ENCODE results near the gene TGFA. TPM values are rescaled to one million over a fixed set of nuclear protein-coding genes. Genes with fewer than 3 reads are reported as not detected.
"Not testable (repeated sequence)": the region's sequence is repeated elsewhere in the genome, so short reads cannot be mapped to it uniquely, and the experiment has no call there.

TGFA gene
- total RNA-seq, 1 donor from 2014 or later, result 8.0 TPM

DNA sequence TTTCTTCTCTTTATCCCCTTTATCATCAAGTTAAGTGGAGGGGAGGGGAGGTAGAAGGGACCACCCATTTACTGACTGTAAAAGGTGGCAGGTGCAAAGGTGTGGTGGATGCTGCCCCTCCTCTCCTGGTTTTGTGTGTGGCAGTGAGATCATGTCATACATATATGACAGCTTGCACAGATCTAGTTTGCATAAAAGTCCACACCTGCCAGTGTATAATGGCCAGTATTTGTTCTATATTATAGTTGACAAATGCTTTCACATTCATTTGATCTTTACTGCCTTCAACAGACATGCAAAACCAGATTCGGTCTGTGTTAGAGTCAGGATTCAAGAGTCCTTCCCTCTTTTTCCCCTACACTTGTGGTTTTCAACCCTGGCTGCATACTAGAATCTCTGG lies 55.1 kb downstream of the TGFA start:
- DNase-seq (ENCODE audit: low read depth in 2 of 2), result no peak

GRCh38 chr2:70498054-70498453 lies 55.6 kb downstream of the TGFA start:
- DNase-seq (ENCODE audit: low read depth in 2 of 2), result no peak

GRCh38 chr2:70496819-70497218 lies 56.8 kb downstream of the TGFA start:
- DNase-seq (ENCODE audit: low read depth in 2 of 2), result no peak

DNA sequence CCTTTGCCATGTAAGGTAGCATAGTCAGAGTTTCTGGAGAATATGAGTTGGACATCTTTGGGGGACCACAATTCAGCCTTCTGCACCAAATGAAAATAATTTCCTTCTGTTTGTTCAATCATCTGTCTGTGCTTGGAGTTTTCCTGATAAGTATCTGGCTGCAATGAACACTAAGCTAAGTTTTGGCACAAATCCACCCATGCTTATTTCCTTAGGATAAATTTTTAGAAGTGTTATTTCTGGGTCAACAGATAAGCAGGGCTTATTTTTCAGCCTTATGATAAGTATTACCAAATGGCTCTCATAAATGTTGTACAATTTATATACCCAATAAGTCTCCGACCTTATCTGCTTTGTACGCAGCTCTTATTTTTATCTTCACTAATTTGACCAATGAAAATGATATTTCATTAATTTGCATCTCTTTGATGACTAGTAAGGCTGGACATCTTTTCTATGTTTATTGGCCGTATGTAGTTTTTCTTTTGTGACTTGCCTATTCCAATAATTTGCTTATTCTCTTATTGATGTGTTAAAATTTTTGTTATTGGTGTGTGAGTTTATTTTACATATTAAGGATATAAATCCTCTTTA lies 59.2 kb downstream of the TGFA start:
- no peak for DNase-seq (ENCODE audit: low read depth in 2 of 2)

DNA sequence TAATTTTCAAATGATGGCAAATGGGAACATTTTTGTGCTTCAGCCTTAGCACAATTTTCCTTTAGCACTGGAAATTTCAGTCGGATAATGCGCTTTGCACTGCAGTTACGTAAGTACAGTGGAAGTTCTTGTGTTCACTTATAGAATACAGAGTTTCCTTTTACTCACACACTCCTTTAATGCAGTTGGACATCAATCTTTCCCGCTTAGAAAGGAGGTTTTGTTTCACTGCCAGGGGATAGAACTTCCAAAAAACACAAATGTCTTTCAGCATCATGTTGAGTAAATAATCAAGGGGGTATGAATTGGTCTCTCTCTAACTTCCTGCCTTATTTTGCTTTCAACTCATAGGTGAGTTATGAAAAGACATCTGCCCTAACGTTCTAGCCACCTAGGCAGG lies 63.2 kb downstream of the TGFA start:
- DNase-seq (ENCODE audit: low read depth in 2 of 2), result no peak

DNA sequence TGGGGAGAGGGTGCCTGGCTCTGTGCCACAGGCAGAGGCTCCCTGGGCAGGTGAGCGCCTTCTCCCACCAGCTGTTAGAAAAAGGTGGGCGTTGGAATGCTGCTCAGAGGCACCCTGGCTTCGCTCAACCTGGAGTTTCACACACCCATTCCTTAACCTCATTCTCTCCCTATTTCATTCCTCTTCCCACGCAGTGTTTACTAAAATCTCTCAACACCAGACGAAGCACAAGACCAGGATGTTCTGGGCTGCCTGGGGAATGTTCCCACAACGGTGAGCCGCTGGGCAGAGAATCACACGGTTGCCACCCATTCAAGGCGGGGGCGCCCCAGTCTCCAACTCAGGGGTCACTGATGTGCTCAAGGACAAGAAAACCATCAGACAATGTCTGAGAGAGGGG lies 64.5 kb downstream of the TGFA start:
- no peak for DNase-seq (ENCODE audit: low read depth in 2 of 2)

DNA sequence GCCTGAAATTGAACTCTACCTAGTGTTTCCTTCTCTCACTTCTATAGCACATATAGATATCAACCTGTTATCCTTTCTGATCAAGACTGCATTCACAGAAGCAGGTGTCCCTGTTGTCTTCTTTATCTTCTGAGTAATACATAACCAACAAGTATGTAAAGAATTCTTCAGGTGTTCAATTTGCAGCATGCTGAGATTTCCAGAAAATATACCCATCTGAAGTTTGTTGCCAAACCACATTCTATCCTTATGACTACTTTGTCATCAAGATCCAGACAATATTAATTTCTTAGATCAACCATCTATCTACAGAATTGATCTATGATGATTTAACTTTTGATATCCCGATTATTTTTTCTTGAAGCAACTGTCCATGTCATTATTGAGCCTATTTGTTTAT lies 69.5 kb downstream of the TGFA start:
- no peak for DNase-seq (ENCODE audit: low read depth in 2 of 2)

- no peak for DNase-seq (ENCODE audit: low read depth in 2 of 2)
Measured at GRCh38 chr2:70482401-70482800, 71.2 kb downstream of the TGFA start.

DNA sequence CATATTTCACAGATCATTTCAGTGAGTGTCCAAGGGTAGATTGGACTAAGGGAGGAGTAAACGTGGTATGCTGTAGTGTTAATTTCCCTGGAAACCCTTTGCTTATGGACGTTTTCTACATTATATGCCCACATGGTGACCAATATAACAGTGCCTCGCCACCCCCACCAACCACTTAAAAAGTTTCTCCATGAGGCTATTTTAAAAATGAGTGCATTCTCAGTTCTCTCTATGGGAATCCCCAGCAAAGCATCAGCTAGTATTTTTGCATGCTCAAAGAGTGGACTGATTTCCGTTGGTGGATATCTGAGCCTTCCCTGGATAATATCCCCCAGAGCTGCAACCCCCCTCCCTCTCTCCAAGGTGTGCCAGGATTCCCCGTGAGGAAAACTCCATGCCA lies 73.2 kb downstream of the TGFA start:
- no peak for DNase-seq (ENCODE audit: low read depth in 2 of 2)

- no peak for DNase-seq (ENCODE audit: low read depth in 2 of 2)
Measured at GRCh38 chr2:70479816-70480215, 73.8 kb downstream of the TGFA start.

- no peak for DNase-seq (ENCODE audit: low read depth in 2 of 2)
Measured at GRCh38 chr2:70477441-70477844, 76.2 kb downstream of the TGFA start.

GRCh38 chr2:70475266-70475665 lies 78.4 kb downstream of the TGFA start:
- DNase-seq (ENCODE audit: low read depth in 2 of 2), result no peak

DNA sequence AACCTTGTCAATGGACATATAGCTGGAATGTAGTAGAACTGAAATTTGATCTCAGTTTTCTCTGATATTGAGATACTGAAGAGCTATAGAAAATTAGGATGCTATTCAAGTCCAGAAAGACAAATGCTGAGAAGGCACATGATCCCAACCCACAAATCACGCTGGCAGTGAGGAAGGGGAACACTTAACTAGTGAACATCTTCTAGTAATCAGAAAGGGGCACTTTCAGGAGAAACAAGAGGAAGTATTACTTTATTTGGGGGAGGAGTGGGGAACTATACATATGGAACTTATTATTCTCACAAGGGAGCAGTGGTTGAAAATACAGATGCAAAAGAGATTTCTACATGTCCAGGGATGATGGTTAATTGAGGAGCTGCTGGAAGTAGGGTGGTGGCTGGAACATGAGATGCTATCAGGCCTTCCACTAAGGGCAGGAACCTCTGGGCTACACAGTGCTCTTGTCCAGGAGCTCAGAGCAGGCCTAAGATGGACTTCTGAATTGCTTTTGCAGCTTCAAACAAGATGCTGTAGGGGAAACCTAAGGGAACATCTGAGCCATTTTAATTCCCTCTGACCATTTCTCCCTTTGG lies 79.3 kb downstream of the TGFA start:
- DNase-seq (ENCODE audit: low read depth in 2 of 2), result no peak

DNA sequence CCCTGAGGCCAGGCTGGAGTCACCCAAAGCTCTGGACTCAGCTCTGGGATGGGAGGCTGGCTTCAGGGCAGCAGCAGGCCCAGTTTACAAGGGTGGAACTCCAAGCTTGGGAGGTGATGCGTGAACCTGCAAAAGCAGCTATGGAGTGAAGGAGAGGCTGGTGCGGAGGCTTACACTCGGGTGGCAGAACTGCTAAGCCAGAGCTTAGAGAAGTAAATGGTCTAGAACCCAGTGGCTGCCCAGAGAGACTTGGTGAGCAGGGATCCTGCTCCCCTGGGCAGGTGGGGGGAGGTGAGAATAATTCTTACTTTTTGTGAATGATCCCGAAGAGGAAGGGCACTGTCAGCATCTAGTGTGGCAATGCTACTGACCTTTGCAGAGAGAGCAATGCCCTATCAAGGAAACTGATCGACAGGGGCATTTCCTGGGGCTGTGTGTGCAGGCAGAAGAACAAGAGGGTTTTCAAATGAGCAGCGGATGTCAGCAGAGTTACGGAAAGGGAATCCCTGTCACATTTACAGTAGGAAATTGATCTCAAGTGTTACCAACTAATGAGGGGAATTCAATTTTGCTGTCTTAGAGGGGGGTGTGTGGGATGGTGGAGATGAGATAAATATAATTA lies 80.4 kb downstream of the TGFA start:
- peak; percentile 21 to 25 for DNase-seq (ENCODE audit: low read depth in 2 of 2)

GRCh38 chr2:70472221-70472890 lies 81.3 kb downstream of the TGFA start:
- no peak for DNase-seq (ENCODE audit: low read depth in 2 of 2)

DNA sequence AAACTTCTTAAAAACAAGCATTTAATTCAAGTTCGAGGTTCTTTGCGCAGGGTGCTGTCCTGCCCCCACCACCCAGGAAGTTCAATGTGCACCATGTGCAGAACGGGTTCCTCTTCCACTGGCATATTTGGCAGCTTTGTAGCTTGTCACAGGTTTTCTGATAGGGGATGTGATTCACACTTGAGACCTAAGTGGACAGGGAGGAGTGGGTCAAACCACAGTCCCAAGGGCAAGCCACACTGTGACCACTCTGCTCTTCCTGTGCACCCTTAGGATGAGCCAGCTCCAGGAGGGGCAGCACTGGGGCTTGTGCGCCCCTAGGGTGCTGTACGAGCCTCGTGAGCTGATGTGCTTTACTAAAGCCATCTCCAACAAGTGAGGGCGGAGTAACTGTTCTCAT lies 82.5 kb downstream of the TGFA start:
- no peak for DNase-seq (ENCODE audit: low read depth in 2 of 2)

DNA sequence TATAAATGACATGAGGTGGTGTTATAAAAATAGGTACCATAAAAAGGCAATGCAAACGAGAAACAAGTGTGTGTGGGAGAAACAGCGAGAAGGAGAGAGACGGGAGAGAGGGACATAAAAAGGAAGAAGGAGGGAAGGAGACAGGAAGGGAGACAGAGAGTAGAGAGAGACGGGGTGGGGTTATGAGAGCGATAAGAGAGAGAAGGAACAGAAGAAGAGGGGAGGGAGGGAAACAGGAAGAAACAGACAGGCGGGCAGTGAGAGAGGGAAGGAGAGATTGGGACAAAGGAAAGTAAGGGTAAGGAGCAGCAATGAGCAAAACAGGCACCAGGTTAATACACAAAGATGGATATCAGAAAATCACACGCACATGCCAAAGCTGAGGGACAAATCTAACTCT lies 83.7 kb downstream of the TGFA start:
- no peak for DNase-seq (ENCODE audit: low read depth in 2 of 2)

DNA sequence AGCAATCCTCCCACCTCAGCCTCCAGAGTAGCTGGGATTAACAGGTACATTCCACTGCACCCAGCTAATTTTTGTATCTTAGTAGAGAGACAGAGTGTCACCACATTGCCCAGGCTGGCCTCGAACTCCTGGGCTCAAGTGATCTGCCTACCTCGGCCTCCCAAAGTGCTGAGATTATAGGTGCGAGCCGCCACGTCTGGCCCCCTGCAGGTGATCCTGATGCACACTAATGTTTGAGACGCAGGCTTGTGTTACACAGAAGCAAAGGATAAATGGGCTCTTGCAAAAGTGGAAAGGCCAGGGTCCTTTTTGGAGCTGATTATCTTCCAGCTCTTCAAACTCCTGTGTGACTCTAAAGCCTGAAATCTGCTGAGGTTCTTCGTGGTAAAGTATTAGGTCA lies 84.2 kb downstream of the TGFA start:
- no peak for DNase-seq (ENCODE audit: low read depth in 2 of 2)

- DNase-seq (ENCODE audit: low read depth in 2 of 2), result no peak
Measured at GRCh38 chr2:70468878-70469277, 84.7 kb downstream of the TGFA start.

DNA sequence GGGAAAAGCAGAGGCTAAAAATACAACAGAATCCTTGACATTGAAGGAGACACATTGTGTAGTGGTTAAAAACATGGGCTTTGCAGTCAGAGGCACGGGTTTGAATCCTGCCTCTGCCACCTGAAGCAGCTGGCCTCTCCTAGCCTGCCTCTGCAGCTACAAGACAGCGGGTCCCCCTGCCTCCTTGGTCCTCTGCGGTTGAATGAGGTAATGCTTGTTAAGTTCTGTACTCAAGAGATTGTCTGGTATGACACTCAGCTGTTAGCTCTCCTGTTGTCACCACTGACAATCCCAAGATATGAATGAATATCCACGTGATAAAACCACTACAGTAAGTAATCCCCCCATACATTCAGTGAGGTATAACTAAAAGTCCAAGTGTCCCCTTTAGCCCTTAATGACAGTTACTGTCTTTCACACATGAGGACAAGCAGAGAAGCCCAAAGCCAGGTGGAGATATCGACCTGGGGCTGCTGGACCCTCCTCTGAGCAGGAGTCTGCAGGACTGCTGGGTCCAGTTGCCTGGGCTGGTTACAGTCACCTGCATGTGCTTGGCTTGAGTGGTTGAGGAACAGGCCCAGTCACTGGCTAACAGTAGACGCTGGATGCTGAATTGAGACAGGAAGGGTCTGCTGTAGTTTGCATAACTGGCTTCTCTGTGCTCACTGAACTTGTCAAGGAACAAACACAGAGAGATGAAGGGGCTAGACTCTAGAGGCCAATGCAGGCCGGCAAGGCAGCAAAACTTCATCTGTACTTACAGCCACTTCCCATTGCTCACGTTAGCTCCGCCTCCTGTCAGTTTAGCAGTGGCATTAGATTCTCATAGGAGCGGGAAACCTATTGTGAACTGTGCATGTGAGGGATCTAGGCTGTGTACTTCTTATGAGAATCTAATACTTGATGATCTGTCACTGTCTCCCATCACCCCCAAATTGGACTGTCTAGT lies 85.5 kb downstream of the TGFA start:
- no peak for DNase-seq (ENCODE audit: low read depth in 2 of 2)

GRCh38 chr2:70467237-70467636 lies 86.4 kb downstream of the TGFA start:
- DNase-seq (ENCODE audit: low read depth in 2 of 2), result no peak

DNA sequence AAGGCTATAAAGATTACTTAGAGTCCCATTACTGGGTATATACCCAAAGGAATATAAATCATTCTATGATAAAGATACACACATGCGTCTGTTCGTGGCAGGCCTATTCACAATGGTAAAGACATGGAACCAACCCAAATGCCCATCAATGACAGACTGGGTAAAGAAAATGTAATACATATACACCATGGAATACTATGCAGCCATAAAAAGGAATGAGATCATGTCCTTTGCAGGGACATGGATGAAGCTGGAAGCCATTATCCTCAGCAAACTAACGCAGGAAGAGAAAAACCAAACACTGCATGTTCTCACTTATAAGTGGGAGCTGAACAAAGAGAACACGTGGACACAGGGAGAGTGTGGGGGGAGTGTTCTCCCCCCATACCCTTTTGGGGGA lies 87.0 kb downstream of the TGFA start:
- not testable (repeated sequence) for DNase-seq (ENCODE audit: low read depth in 2 of 2)

Measured in dermis microvascular lymphatic vessel endothelial cell (primary cell).